Spleen (tissue), 11 donors: Measurements from ENCODE around the gene HDAC8. TPM values are rescaled to one million over a fixed set of nuclear protein-coding genes. Genes with fewer than 3 reads are reported as not detected.

Source experiments
- DNase-seq: peaks from one replicate; pipeline ENCODE4 v3.0.0-alpha.2; 2020
- H3K27ac ChIP-seq, 8 donors: fragments of 200-600 bp; sonication (generic) in 7 of 8; 1 replicate in 4 of 8; 2 replicates in 4 of 8; pipeline versions ENCODE4 v1.5.0 to v1.8.0; 2016 to 2021; ENCODE audit warnings: inconsistent platforms in 4 of 8, mild to moderate bottlenecking in 4 of 8, moderate library complexity in 1 of 8
- H3K27me3 ChIP-seq, 7 donors: fragments of 200-600 bp; sonication (generic) in 6 of 7; replicated peaks in 1 of 7; 1 replicate in 4 of 7; 2 replicates in 3 of 7; pipeline versions ENCODE4 v1.5.0 to v1.8.0; 2016 to 2021; ENCODE audit warnings: inconsistent platforms in 3 of 7, mild to moderate bottlenecking in 1 of 7
- H3K36me3 ChIP-seq, 6 donors: fragments of 200-600 bp; sonication (generic) in 5 of 6; 1 replicate in 4 of 6; 2 replicates in 2 of 6; pipeline versions ENCODE4 v1.5.0 to v1.8.0; 2016 to 2021; ENCODE audit warnings: inconsistent platforms in 2 of 6
- H3K4me1 ChIP-seq, 6 donors: fragments of 200-600 bp; sonication (generic) in 5 of 6; 1 replicate in 3 of 6; 2 replicates in 3 of 6; pipeline versions ENCODE4 v1.5.0 to v1.8.0; 2016 to 2021; ENCODE audit warnings: inconsistent platforms in 3 of 6
- H3K4me3 ChIP-seq, 8 donors: fragments of 200-600 bp; sonication (generic) in 7 of 8; 1 replicate in 4 of 8; 2 replicates in 4 of 8; pipeline versions ENCODE4 v1.5.0 to v1.8.0; 2016 to 2021; ENCODE audit warnings: inconsistent platforms in 4 of 8, mild to moderate bottlenecking in 4 of 8, moderate library complexity in 2 of 8
- H3K9me3 ChIP-seq, 8 donors: fragments of 200-600 bp; sonication (generic) in 7 of 8; 1 replicate in 4 of 8; 2 replicates in 4 of 8; pipeline versions ENCODE4 v1.5.0 to v1.8.0; 2016 to 2021; ENCODE audit warnings: inconsistent platforms in 4 of 8
- CTCF ChIP-seq, 11 experiments: fragments of 200-600 bp in 7 of 11; fragments of 450-650 bp in 4 of 11; sonication (generic) in 4 of 11; IDR thresholded peaks in 8 of 11; conservative IDR thresholded peaks in 3 of 11; 1 replicate in 7 of 11; 2 replicates in 4 of 11; pipeline versions ENCODE4 v1.4.0 to v1.8.0; 2016 to 2021; ENCODE audit warnings: antibody characterized with exemption in 11 of 11, inconsistent platforms in 4 of 11, mild to moderate bottlenecking in 1 of 11
- POLR2A ChIP-seq, 3 donors: fragments of 450-650 bp; IDR thresholded peaks; one replicate each; pipeline ENCODE4 v1.5.1; 2017; ENCODE audit warnings: antibody characterized with exemption in 3 of 3, mild to moderate bottlenecking in 1 of 3
- POLR2AphosphoS5 ChIP-seq, 3 donors: sonication (generic); formaldehyde crosslinking; IDR thresholded peaks; one replicate each; pipeline ENCODE4 v1.5.1; 2017; ENCODE audit warnings: antibody characterized with exemption in 3 of 3
- WGBS, 5 donors: extraction: QIAGEN DNeasy Blood & Tissue Kit in 3 of 5; methylation state at CpG; one replicate each; pipeline versions ENCODE4 v1.1.5 to v1.1.7; 2013 to 2018; 5-methylcytosine and 5-hydroxymethylcytosine counted together
- intact Hi-C: fragments of 100-400 bp; cut with DNase I; formaldehyde crosslinking; loops from one replicate; pipeline ENCODE4 v1.15.0; 2023; ENCODE audit warnings: low total_unique reads
- polyA plus RNA-seq, 3 donors: library from polyadenylated mRNA; stranded (reverse); fragments of 200-250 nt; gene quantifications; one replicate each; pipeline ENCODE4 v1.2.1, GENCODE V29; 2013
- total RNA-seq, 7 donors: library from RNA; depleted of rRNA in 3 of 7; stranded (reverse); fragments of >200 nt in 3 of 7; fragmentation: NEBNext Ultra II Directional in 4 of 7; extraction: Animal tissue kit (Norgen Biotek cat#: 25700) in 4 of 7; gene quantifications; one replicate each; pipeline versions ENCODE4 v1.1.0 to v1.2.1, GENCODE V29; 2016 to 2021
- donor health status: healthy with polysubstance abuse.
- donor health status: DM: no; HTN: no; CAD: no; lungs with moderate emphysema.
- donor health status: DM: no; HTN: no; CAD: no.
- donor health status: Bipolar disorder and iron deficiency.
- donor health status: healthy.
- donor health status: DM: no; HTN: no; CAD: no.
- donor health status: DM: yes; HTN: yes; CAD: no.

The HDAC8 gene
- total and polyA plus RNA-seq, 10 donors = 15.6 to 54.6 (median 33.5) TPM

GRCh38 chrX:72381439-72382201 is 191.0 kb downstream of the HDAC8 start:
- Histone ChIP-seq H3K36me3 (no peaks in the 10 kb centered on the region), H3K27ac (no peak overlapping the region), H3K4me3 (no peak overlapping the region), H3K4me1 (no peaks in the 10 kb centered on the region), H3K27me3 (no peaks in the 10 kb centered on the region), H3K9me3 (no peaks in the 10 kb centered on the region)
- TF ChIP-seq POLR2AphosphoS5 (IDR thresholded peaks at IDR 0.05) = no peak
- no peak for TF ChIP-seq CTCF (IDR thresholded peaks at IDR 0.05 in 8 of 11, conservative IDR thresholded peaks at IDR 0.05 in 3 of 11)
- no peak for TF ChIP-seq POLR2A (IDR thresholded peaks at IDR 0.05)
- DNase-seq = no peak
- WGBS, 5 donors = 0 to 65% (median 60%) methylated on average over 1 to 2 of the region's 2 CpGs
- intact Hi-C loops = no loop called here

- no peak for DNase-seq
- no peak for TF ChIP-seq POLR2A (IDR thresholded peaks at IDR 0.05)
- no peak for TF ChIP-seq POLR2AphosphoS5 (IDR thresholded peaks at IDR 0.05)
- TF ChIP-seq CTCF (IDR thresholded peaks at IDR 0.05 in 8 of 11, conservative IDR thresholded peaks at IDR 0.05 in 3 of 11) = no peak
- H3K4me3 ChIP-seq = no peak overlapping the region
- intact Hi-C loops = no loop called here
- H3K4me1 ChIP-seq = no peaks in the 10 kb centered on the region
- no peaks in the 10 kb centered on the region for H3K9me3 ChIP-seq
- H3K27me3 ChIP-seq = no peaks in the 10 kb centered on the region
- H3K27ac ChIP-seq = no peak overlapping the region
- H3K36me3 ChIP-seq = no peaks in the 10 kb centered on the region
- 85 to 97% (median 94%) methylated on average over 9 of the region's 9 CpGs for WGBS, 5 donors
These were observed 196.5 kb downstream of the HDAC8 start for GRCh38 chrX:72376124-72376523.

GRCh38 chrX:72373136-72373535 is 199.5 kb downstream of the HDAC8 start:
- H3K27me3 ChIP-seq = no peaks in the 10 kb centered on the region
- DNase-seq = no peak
- 92 to 100% (median 98%) methylated on average over 1 of the region's 1 CpG for WGBS, 5 donors
- no peak overlapping the region for H3K27ac ChIP-seq
- no peaks in the 10 kb centered on the region for H3K36me3 ChIP-seq
- no peaks in the 10 kb centered on the region for H3K9me3 ChIP-seq
- intact Hi-C loops = no loop called here
- H3K4me3 ChIP-seq = no peak overlapping the region
- TF ChIP-seq POLR2AphosphoS5 (IDR thresholded peaks at IDR 0.05) (no peak), POLR2A (IDR thresholded peaks at IDR 0.05) (no peak), CTCF (IDR thresholded peaks at IDR 0.05 in 8 of 11, conservative IDR thresholded peaks at IDR 0.05 in 3 of 11) (no peak)
- H3K4me1 ChIP-seq = no peaks in the 10 kb centered on the region

- 88 to 100% (median 93%) methylated on average over 2 of the region's 2 CpGs for WGBS, 5 donors
- H3K36me3 ChIP-seq = no peaks in the 10 kb centered on the region
- H3K4me1 ChIP-seq = no peaks in the 10 kb centered on the region
- DNase-seq = no peak
- H3K27me3 ChIP-seq = no peaks in the 10 kb centered on the region
- no peaks in the 10 kb centered on the region for H3K9me3 ChIP-seq
- H3K4me3 ChIP-seq = no peak overlapping the region
- no peak overlapping the region for H3K27ac ChIP-seq
- TF ChIP-seq POLR2AphosphoS5 (IDR thresholded peaks at IDR 0.05) (no peak), CTCF (IDR thresholded peaks at IDR 0.05 in 8 of 11, conservative IDR thresholded peaks at IDR 0.05 in 3 of 11) (no peak), POLR2A (IDR thresholded peaks at IDR 0.05) (no peak)
- intact Hi-C loops = no loop called here
These were observed 199.9 kb downstream of the HDAC8 start for GRCh38 chrX:72372735-72373134.
